GM11168 (cell line): Measurements from ENCODE around the gene CLDN11.

Experiments used
- in situ Hi-C: fragments of 300-500 bp; cut with MboI; formaldehyde crosslinking; loops from one replicate; pipeline ENCODE4 v1.12.0; 2022; ENCODE audit warnings: low sequenced_read_pairs; ENCODE audit not compliant: unreplicated experiment

Gene CLDN11

DNA sequence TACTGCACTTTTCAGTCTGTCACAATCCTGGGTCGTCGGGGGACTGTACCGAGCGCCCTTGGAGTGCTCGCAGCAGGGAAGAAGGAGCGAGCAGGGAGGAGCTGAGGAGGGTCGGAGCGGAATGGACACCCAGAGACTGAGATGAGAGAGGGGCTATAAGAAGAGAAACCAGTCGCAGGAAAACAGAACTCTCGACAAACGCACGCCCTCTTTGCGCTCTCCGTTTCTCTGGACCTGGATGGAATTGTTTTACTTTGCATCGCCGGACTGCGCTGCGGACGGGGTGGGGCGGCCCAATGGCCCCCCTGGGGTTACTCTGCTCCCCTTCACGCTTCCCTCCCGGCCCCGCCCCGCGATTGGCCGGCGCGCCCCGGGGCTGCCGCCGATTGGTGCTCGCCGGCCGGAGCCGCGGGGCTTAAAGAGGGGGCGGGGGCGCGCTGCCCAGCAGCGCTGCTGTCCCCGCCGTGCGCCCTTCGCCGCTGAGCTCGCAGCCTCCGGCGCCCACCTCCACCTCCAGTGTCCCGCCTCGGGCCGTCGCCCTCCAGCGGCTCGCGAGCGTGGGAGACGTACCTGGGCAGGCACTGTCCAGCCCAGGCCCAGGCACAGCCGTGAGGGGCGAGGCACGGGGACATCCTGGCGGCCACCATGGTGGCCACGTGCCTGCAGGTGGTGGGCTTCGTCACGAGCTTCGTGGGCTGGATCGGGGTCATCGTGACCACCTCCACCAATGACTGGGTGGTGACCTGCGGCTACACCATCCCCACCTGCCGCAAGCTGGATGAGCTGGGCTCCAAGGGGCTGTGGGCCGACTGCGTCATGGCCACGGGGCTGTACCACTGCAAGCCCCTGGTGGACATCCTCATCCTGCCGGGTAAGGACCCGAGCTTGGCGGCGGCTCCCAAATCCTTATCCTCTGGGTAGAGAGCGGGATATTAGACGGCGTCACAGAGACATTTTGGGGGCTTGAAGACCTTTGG lies at the start of gene CLDN11:
TSS of gene CLDN11 (plus strand) at position 447 of the 977 bp plus-strand sequence. CDS start at position 646, 199 bp downstream.
- in situ Hi-C loops = loop anchor here (5.0 to 10.0 kb wide), 3 partner anchors 104 to 394 kb away; no protein-coding TSS in a partner anchor

- in situ Hi-C loops = no loop called here
Measured at GRCh38 chr3:170368921-170369320, 49.7 kb upstream of the CLDN11 start.

DNA sequence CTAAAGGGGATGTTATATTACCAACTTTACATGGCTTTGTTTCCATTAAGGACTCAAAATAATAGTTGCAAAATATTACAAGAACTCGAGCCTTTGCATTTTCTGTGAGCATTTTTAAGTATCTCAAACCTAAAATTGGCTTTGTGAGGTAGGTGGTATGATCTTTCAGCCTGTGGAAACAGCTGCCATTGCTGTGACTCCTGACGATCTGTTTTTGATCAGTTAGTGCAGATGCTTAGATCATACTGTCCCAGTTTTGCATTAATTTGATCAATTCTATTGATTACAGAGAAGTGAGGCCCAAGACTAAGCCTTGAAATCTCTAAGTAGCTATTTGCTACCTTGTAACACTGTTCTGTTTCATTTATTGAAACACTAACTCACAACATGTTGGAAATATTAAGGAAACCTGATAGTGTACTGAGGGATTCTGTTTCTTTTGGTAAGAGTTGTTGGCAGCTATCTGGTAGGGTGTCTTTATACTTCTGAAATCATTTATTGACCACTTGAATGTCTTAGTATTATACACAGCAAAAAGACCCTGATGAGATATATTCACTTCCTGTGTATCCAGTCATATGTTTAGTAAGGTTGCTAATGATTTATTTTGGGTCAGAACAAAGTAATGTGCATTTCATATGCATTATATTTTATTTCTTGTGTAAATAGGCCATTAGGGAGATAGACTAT lies 46.3 kb upstream of the CLDN11 start:
- in situ Hi-C loops = no loop called here

- in situ Hi-C loops = no loop called here
Measured at GRCh38 chr3:170383567-170383966, 35.1 kb upstream of the CLDN11 start.

DNA sequence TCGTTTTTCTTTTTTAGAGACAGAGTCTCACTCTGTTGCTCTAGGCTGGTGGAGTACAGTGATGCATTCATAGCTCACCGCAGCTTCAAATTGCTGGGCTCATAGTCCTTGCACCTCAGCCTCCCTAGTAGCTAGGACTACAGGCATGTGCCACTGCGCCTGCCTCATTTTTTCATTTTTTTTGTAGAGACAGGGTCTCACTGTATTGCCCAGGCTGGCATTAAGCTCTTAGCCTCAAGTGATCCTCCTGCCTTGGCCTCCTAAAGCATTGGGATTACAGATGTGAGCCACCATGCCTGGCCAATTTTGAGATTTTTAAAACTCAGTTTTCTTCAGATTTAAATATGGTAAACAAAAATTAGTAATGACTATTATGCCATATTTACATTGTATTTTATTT lies 32.2 kb upstream of the CLDN11 start:
- in situ Hi-C loops = no loop called here

GRCh38 chr3:170387950-170388349 lies 30.7 kb upstream of the CLDN11 start:
- in situ Hi-C loops = no loop called here

GRCh38 chr3:170391108-170391507 lies 27.6 kb upstream of the CLDN11 start:
- in situ Hi-C loops = no loop called here

- in situ Hi-C loops = no loop called here
Measured at GRCh38 chr3:170397685-170398084, 21.0 kb upstream of the CLDN11 start.

GRCh38 chr3:170405101-170405500 lies 13.6 kb upstream of the CLDN11 start:
- in situ Hi-C loops = no loop called here

GRCh38 chr3:170410428-170411029 lies 8.1 kb upstream of the CLDN11 start:
- in situ Hi-C loops = loop anchor here (10.0 kb wide), 1 partner anchor 96 kb away; no protein-coding TSS in a partner anchor

GRCh38 chr3:170413291-170413690 lies 5.4 kb upstream of the CLDN11 start:
- in situ Hi-C loops = loop anchor here (10.0 kb wide), 1 partner anchor 98 kb away; no protein-coding TSS in a partner anchor

DNA sequence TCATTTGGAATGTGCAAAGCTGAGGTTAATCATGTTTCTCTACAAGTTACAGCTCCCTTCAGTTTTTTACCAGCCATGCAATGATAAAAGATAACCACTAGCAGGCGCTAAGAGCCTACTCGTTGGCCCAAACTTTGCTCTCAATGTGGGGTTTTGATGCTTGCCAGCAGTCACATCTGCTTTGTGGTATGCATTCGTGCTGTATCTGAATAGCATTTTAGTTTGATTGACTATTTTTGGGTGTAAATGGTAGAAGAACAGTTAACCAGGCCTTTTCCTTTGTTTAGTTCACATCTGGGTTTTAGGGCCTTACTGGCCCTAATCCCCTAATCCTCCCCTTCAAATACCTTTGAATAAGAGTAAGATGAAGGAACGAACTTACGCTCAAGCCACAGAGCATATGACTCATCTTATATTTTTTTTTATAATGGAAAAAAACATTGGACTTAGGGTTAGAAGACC lies 4.4 kb upstream of the CLDN11 start:
- in situ Hi-C loops = loop anchor here (10.0 kb wide), 1 partner anchor 99 kb away; no protein-coding TSS in a partner anchor

- in situ Hi-C loops = loop anchor here (5.0 to 10.0 kb wide), 3 partner anchors 102 to 395 kb away; no protein-coding TSS in a partner anchor
Measured at GRCh38 chr3:170417090-170417489, 1.6 kb upstream of the CLDN11 start.

DNA sequence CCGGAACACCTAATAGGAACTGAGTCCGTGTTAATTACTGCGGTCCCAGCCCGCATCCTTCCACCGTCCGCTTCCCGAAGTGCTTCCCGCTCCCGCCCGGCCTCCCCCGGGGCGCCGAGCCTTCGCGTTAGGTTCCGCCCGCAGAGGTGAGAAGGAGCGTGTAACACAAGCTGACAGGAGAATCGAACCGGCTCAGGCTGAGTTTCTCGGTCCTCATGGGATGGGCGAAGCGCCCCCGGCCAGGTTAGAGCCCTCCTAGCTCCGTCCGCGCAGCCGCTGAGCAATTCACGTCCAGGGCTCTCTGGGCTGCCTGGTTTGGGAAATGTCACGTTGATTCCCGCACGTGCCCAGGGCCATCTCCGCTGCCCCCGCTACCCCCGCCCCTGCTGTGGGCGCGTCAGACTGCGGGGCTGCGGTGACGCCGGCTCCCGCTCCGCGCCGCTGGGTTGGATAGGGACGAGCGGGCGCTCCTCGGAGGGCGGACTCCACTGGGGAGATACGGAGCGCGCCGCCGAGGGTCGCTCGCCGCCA lies 954 bp downstream of the CLDN11 start:
- in situ Hi-C loops = loop anchor here (5.0 to 10.0 kb wide), 3 partner anchors 105 to 393 kb away; no protein-coding TSS in a partner anchor

GRCh38 chr3:170420307-170420821 lies 1.7 kb downstream of the CLDN11 start:
- in situ Hi-C loops = no loop called here

DNA sequence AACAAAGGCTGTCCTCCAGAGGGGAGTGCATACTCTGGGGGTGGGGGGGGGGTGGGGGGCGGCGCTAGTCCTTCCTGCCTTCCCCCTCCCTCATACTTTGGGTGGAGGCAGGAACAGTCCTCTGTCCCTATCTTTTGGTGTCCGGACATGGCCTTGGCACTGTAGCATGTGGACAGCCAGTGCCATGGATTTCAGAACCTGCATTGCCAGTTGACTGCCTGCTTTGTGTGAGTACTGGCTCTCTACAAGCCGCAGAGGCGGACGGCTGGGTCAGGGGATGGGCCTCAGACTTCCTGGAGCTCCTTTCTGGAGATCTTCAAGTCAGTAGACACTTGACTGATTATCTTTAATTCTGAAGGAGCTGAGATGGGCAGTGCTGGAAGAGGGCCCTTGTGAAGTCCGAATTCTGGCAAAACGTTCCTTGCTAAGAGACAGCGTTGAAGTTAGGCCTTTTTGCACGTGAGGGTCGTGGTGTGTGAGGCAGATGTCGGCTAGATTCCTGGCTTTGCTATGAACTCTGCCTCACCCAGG lies 2.5 kb downstream of the CLDN11 start:
- in situ Hi-C loops = no loop called here

DNA sequence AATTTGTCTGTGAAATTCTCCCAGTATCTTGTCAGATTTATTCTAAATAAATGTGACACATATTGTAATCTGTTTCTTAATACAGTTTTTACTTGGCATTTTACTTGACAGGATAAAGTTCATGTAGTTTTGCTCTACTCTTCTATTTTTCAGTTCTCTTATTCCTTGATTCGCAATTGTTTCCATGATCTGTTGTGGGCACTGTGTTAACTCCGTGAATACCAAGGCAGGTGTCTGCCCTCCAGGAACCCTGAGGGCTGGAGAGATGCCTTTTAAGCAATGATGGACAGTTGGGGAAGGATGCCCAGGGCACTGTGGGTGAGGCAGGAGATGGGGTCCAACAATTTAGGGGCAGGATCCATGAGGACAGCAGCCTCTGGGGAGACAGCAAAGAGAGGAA lies 3.1 kb downstream of the CLDN11 start:
- in situ Hi-C loops = no loop called here

- in situ Hi-C loops = no loop called here
Measured at GRCh38 chr3:170423001-170423615, 4.4 kb downstream of the CLDN11 start.

GRCh38 chr3:170424879-170425278 lies 6.2 kb downstream of the CLDN11 start:
- in situ Hi-C loops = no loop called here
